ENCODE measurements around the gene RALY. TPM values are rescaled to one million over a fixed set of nuclear protein-coding genes. Genes with fewer than 3 reads are reported as not detected.

Gene RALY
- polyA plus RNA-seq, 1 donor, result 110 TPM

DNA sequence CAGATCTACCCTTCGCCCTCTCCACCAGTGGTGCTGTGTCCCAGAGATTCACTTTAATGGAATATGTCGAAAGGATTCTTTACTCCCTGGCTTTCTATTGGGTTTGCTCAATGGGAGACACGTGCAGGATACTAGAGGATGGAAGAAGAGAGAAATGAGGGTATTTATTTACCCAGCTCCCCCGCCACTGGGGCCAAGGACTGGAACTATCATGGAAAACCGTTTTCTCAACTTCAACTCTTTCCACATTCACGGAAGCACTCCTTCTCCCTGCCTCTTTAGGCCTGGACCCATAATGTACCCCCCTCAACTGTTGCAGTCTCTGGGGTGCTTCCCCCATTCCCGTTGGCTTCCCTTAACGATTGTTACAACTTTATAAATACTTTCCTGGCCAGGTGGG lies 26.6 kb upstream of the RALY start:
- Histone ChIP-seq H3K36me3 (ENCODE audit: control insufficient read depth, insufficient read depth, low read length) (no peaks in the 10 kb centered on the region), H3K4me1 (ENCODE audit: control insufficient read depth, insufficient read depth, low read length) (no peaks in the 10 kb centered on the region), H3K9me3 (ENCODE audit: control insufficient read depth, low read depth, low read length) (no peaks in the 10 kb centered on the region), H3K27ac (ENCODE audit: low read length) (no peak overlapping the region), H3K4me3 (ENCODE audit: low read length) (no peak overlapping the region), H3K27me3 (ENCODE audit: control insufficient read depth, insufficient read depth, low read length) (no peaks in the 10 kb centered on the region)
- WGBS (ENCODE audit: insufficient coverage, low lambda C conversion rate), result no CpG with 5 or more reads among the region's 8 CpGs
- no peak for DNase-seq

DNA sequence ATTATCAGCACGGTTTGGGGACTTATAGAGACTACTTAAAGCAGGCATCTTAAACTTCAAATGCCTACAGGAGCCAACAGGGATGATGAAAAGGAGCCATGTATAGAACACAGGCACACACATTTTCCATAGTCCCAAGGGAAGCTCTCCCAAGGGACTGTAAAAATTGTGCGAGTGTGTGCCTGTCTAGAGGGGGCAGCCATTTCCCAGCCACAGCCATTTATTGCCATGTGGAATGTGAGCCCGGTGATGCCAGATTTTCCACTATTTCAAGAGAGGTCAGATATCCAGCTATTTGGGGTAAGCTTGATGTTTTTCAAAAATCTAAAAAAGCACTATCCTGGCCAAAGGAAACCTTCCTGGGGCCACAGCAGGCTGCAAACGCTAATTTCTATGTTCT lies 24.1 kb upstream of the RALY start:
- Histone ChIP-seq H3K27me3 (ENCODE audit: control insufficient read depth, insufficient read depth, low read length) (no peaks in the 10 kb centered on the region), H3K4me1 (ENCODE audit: control insufficient read depth, insufficient read depth, low read length) (no peaks in the 10 kb centered on the region), H3K36me3 (ENCODE audit: control insufficient read depth, insufficient read depth, low read length) (no peaks in the 10 kb centered on the region), H3K9me3 (ENCODE audit: control insufficient read depth, low read depth, low read length) (no peaks in the 10 kb centered on the region), H3K27ac (ENCODE audit: low read length) (no peak overlapping the region), H3K4me3 (ENCODE audit: low read length) (no peak overlapping the region)
- WGBS (ENCODE audit: insufficient coverage, low lambda C conversion rate), result no CpG with 5 or more reads among the region's 4 CpGs
- no peak for DNase-seq

DNA sequence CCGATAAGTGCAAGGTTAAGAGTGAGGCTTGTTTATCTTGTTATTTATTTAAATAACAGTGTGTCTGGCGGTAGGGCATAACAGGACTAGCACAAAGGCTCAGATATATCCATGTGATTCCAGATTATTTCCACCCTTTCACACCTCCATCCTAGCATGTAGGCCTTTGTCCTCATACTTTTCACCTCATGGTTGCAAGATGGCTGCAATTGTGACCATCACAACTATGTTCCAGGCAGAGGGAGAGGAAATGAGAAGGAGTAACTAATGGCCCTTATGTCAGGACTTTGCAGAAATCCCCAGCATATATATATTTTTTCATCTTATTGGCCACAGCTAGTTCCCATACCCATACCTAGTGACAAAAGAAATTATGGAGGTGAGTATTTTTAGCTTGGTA lies 23.5 kb upstream of the RALY start:
- DNase-seq, result no peak
- no CpG with 5 or more reads among the region's 2 CpGs for WGBS (ENCODE audit: insufficient coverage, low lambda C conversion rate)
- Histone ChIP-seq H3K36me3 (ENCODE audit: control insufficient read depth, insufficient read depth, low read length) (no peaks in the 10 kb centered on the region), H3K9me3 (ENCODE audit: control insufficient read depth, low read depth, low read length) (no peaks in the 10 kb centered on the region), H3K4me1 (ENCODE audit: control insufficient read depth, insufficient read depth, low read length) (no peaks in the 10 kb centered on the region), H3K27ac (ENCODE audit: low read length) (no peak overlapping the region), H3K4me3 (ENCODE audit: low read length) (no peak overlapping the region), H3K27me3 (ENCODE audit: control insufficient read depth, insufficient read depth, low read length) (no peaks in the 10 kb centered on the region)

DNA sequence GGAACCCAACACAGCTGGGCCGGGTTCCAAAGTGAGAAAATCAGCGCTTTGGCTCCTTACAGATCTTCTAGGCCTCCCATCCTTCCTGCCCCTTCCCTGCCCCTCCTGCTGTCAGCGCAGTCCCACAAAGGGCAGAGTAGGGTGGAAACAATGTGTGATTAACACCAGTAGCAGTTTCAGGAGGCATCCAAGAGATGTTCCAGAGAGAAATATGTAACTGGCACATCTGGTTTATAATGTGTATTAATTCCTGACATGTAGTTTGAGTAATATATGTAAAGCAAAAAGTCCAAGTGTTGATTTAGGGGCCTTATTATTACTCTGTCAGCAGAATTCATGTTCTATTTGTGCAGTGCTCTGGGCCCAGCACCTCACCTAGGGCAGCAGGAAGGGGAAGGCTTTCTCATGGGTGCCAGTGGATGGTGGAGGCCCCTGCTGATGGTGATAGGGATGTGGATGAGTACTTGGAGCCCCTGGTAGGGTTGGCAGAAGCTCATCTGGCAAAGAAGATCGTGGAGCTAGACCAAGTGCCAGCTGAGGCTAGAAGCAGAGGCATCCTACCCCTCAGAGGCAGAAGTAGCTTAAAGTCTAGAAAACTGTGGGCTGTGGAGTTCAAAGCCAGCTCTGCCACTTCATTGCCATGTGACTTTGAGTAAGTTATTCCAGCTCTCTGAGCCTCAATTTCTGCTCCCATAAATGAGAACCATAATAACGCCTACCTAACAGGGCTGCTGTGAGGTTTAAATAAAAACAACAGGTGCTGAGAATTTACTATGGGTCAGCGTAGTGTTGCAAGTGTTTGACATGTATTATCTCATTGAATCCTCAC lies 22.4 kb upstream of the RALY start:
- Histone ChIP-seq H3K27me3 (ENCODE audit: control insufficient read depth, insufficient read depth, low read length) (no peaks in the 10 kb centered on the region), H3K9me3 (ENCODE audit: control insufficient read depth, low read depth, low read length) (no peaks in the 10 kb centered on the region), H3K36me3 (ENCODE audit: control insufficient read depth, insufficient read depth, low read length) (no peaks in the 10 kb centered on the region), H3K4me1 (ENCODE audit: control insufficient read depth, insufficient read depth, low read length) (no peaks in the 10 kb centered on the region), H3K4me3 (ENCODE audit: low read length) (no peak overlapping the region), H3K27ac (ENCODE audit: low read length) (no peak overlapping the region)
- WGBS (ENCODE audit: insufficient coverage, low lambda C conversion rate), result no CpG with 5 or more reads among the region's 6 CpGs
- DNase-seq, result no peak

DNA sequence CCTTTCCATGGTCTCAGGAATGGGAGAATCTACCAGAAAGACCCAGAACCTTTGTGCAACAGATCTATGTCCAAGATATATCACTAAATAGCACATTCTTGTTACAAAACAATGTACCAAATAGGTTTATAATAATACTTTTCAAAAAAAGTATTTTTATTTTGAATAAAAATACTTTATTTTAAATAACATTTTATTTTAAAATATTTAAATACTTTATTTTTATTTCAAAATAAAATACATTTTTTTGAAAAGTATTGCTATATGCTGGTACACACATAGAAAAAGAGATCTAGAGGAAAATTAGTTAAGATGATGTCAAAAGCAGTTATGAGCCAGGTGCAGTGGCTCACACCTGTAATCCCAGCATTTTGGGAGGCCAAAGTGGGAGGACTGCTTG lies 16.8 kb upstream of the RALY start:
- no peak for DNase-seq

DNA sequence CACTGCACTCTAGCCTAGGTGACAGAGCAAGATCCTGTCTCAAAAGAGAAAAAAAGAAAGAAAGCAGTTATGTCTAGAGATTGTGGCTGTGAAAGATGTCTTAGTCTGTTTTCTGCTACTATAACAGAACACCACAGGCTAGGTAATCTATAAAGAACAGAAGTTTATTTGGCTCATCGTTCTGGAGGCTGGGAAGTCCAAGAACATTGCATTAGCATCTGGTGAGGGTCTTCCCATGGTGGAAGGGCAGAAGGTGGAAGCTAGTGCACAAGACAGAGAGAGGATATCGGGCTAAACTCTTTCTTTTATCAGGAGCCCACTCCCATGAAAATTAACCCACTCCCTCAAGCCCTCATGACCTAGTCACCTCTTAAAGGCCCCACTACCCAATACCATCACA lies 16.2 kb upstream of the RALY start:
- WGBS (ENCODE audit: insufficient coverage, low lambda C conversion rate), result no CpG with 5 or more reads among the region's 2 CpGs
- no peaks in the 10 kb centered on the region for H3K9me3 ChIP-seq (ENCODE audit: control insufficient read depth, low read depth, low read length)
- no peak overlapping the region for H3K4me3 ChIP-seq (ENCODE audit: low read length)
- no peaks in the 10 kb centered on the region for H3K4me1 ChIP-seq (ENCODE audit: control insufficient read depth, insufficient read depth, low read length)
- no peak for DNase-seq
- no peaks in the 10 kb centered on the region for H3K27me3 ChIP-seq (ENCODE audit: control insufficient read depth, insufficient read depth, low read length)
- H3K36me3 ChIP-seq (ENCODE audit: control insufficient read depth, insufficient read depth, low read length), result no peaks in the 10 kb centered on the region
- no peak overlapping the region for H3K27ac ChIP-seq (ENCODE audit: low read length)

More for the DNA sequence above, 16.8 kb upstream of the RALY start:
- no peaks in the 10 kb centered on the region for H3K27me3 ChIP-seq (ENCODE audit: control insufficient read depth, insufficient read depth, low read length)
- H3K27ac ChIP-seq (ENCODE audit: low read length), result no peak overlapping the region
- no peaks in the 10 kb centered on the region for H3K9me3 ChIP-seq (ENCODE audit: control insufficient read depth, low read depth, low read length)
- no peaks in the 10 kb centered on the region for H3K36me3 ChIP-seq (ENCODE audit: control insufficient read depth, insufficient read depth, low read length)
- H3K4me3 ChIP-seq (ENCODE audit: low read length), result no peak overlapping the region
- H3K4me1 ChIP-seq (ENCODE audit: control insufficient read depth, insufficient read depth, low read length), result no peaks in the 10 kb centered on the region

DNA sequence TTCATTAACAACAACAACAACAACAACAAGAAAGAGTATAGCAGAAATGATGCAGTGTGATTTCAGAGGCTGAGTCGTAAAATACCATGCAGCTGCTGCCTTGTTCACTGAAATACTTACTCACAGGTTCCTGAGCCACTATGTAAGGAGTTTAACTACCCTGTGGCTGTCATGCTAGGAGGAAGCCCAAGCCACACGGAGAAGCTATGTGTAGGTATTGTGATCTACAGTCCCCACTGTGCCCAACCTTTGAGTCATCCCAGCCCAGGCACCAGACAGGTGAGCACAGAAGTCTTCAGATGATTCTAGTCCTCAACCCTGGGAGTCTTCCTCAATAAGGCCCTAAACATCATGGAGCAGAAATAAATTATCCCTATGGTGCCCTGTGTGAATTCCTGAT lies 14.6 kb upstream of the RALY start:
- WGBS (ENCODE audit: insufficient coverage, low lambda C conversion rate), result no CpG with 5 or more reads among the region's 2 CpGs
- Histone ChIP-seq H3K4me3 (ENCODE audit: low read length) (no peak overlapping the region), H3K4me1 (ENCODE audit: control insufficient read depth, insufficient read depth, low read length) (no peaks in the 10 kb centered on the region), H3K27me3 (ENCODE audit: control insufficient read depth, insufficient read depth, low read length) (no peaks in the 10 kb centered on the region), H3K9me3 (ENCODE audit: control insufficient read depth, low read depth, low read length) (no peaks in the 10 kb centered on the region), H3K27ac (ENCODE audit: low read length) (no peak overlapping the region), H3K36me3 (ENCODE audit: control insufficient read depth, insufficient read depth, low read length) (no peaks in the 10 kb centered on the region)
- DNase-seq, result no peak

DNA sequence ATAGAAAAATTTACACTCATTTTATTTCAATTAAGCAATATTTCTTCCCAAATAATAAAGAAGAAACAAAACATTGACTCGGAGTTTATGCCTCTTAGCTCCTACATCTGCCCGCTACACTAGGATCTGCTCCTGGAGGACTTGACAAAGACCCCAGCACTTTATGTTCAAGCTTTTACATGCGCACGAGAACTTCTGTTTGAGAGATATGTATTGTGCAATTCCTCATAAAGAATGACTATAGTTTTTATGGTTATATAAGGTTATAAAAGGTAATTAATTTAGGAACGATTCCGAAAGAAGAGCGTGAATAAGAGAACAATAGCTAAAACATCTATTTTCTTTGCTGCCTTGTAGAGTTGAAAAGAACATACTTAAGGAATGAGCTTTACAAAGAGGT lies 12.4 kb upstream of the RALY start:
- Histone ChIP-seq H3K9me3 (ENCODE audit: control insufficient read depth, low read depth, low read length) (no peaks in the 10 kb centered on the region), H3K27ac (ENCODE audit: low read length) (no peak overlapping the region), H3K4me1 (ENCODE audit: control insufficient read depth, insufficient read depth, low read length) (no peaks in the 10 kb centered on the region), H3K27me3 (ENCODE audit: control insufficient read depth, insufficient read depth, low read length) (no peaks in the 10 kb centered on the region), H3K36me3 (ENCODE audit: control insufficient read depth, insufficient read depth, low read length) (no peaks in the 10 kb centered on the region), H3K4me3 (ENCODE audit: low read length) (no peak overlapping the region)
- DNase-seq, result no peak
- 71% methylated on average over 3 of the region's 7 CpGs for WGBS (ENCODE audit: insufficient coverage, low lambda C conversion rate)

DNA sequence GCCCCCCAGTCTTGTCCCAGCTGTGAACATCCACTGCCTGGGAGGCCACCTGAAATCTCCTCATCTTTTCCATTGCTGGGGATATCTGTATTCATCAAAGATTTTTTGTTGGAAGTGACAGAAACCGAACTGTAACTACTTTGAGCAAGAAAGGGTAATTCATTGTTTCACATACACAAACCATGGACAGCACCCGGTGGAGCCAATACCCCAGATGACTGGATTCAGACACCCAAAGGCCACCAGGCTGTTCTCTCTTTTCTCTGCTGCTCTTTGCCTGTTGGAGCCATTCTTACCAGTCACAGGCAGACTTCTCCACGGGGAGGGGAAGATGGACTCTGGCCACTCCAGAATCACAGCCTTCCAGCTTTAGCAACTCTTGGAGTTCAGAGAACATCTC lies 11.7 kb upstream of the RALY start:
- no peaks in the 10 kb centered on the region for H3K36me3 ChIP-seq (ENCODE audit: control insufficient read depth, insufficient read depth, low read length)
- DNase-seq, result no peak
- H3K4me3 ChIP-seq (ENCODE audit: low read length), result no peak overlapping the region
- no peak overlapping the region for H3K27ac ChIP-seq (ENCODE audit: low read length)
- H3K9me3 ChIP-seq (ENCODE audit: control insufficient read depth, low read depth, low read length), result no peaks in the 10 kb centered on the region
- WGBS (ENCODE audit: insufficient coverage, low lambda C conversion rate), result no CpG with 5 or more reads among the region's 3 CpGs
- H3K27me3 ChIP-seq (ENCODE audit: control insufficient read depth, insufficient read depth, low read length), result no peaks in the 10 kb centered on the region
- no peaks in the 10 kb centered on the region for H3K4me1 ChIP-seq (ENCODE audit: control insufficient read depth, insufficient read depth, low read length)

DNA sequence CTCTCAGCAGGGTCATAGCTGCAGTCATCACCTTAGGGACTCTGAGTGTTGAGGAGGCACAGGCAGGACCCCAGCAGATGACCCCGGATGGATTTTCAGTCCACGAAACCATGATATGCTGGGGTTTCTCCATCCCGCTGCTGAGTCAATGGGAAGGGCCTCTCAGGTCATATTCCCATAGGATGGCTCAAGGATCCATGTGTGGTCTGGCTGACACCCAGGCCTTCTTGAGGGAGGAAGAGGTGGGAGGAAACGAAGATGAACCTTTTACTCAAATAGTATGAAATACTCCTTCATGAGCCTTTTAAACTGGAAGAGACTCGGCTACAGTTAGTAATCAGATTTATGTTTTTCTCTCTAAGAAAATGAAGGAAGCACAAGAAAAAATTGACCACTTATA lies 10.3 kb upstream of the RALY start:
- Histone ChIP-seq H3K36me3 (ENCODE audit: control insufficient read depth, insufficient read depth, low read length) (no peaks in the 10 kb centered on the region), H3K27me3 (ENCODE audit: control insufficient read depth, insufficient read depth, low read length) (no peaks in the 10 kb centered on the region), H3K4me3 (ENCODE audit: low read length) (no peak overlapping the region), H3K4me1 (ENCODE audit: control insufficient read depth, insufficient read depth, low read length) (no peaks in the 10 kb centered on the region), H3K27ac (ENCODE audit: low read length) (no peak overlapping the region), H3K9me3 (ENCODE audit: control insufficient read depth, low read depth, low read length) (no peaks in the 10 kb centered on the region)
- WGBS (ENCODE audit: insufficient coverage, low lambda C conversion rate), result 100% methylated on average over 1 of the region's 5 CpGs
- no peak for DNase-seq

DNA sequence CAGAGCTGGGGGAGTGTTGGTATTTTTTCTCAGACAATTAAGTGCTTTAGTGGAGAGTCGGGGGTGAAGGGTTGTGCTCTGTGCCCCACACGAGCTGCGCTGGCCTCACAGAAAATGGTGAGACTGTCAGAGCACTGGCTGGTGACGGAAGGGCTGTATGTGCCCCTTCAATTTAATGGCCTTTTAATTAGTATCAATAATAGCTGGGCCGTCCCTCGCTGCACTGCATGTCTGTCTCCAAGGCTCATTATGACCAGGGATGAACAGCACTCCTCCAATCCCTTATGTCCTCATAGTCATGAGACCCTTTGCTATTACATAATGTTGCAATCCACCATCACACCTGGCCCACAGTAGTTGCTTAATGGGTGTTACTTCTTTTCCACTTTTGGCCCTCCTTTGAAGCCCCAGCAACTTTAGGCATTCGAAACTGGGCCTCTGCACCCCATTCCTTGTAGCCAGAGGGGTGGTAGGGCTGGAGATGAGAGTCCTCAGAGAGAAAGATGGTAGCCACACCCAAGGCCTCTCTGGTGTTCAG lies 9.5 kb upstream of the RALY start:
- no CpG with 5 or more reads among the region's 7 CpGs for WGBS (ENCODE audit: insufficient coverage, low lambda C conversion rate)
- no peak overlapping the region for H3K27ac ChIP-seq (ENCODE audit: low read length)
- H3K4me1 ChIP-seq (ENCODE audit: control insufficient read depth, insufficient read depth, low read length), result no peaks in the 10 kb centered on the region
- H3K27me3 ChIP-seq (ENCODE audit: control insufficient read depth, insufficient read depth, low read length), result no peaks in the 10 kb centered on the region
- H3K36me3 ChIP-seq (ENCODE audit: control insufficient read depth, insufficient read depth, low read length), result no peaks in the 10 kb centered on the region
- no peak for DNase-seq
- H3K9me3 ChIP-seq (ENCODE audit: control insufficient read depth, low read depth, low read length), result no peaks in the 10 kb centered on the region
- no peak overlapping the region for H3K4me3 ChIP-seq (ENCODE audit: low read length)

Data from large intestine (tissue), 3 donors.